ENCODE data around the gene INTS1.
"Not testable (repeated sequence)": the region's sequence is repeated elsewhere in the genome, so short reads cannot be mapped to it uniquely, and the experiment has no call there.

Gene INTS1

DNA sequence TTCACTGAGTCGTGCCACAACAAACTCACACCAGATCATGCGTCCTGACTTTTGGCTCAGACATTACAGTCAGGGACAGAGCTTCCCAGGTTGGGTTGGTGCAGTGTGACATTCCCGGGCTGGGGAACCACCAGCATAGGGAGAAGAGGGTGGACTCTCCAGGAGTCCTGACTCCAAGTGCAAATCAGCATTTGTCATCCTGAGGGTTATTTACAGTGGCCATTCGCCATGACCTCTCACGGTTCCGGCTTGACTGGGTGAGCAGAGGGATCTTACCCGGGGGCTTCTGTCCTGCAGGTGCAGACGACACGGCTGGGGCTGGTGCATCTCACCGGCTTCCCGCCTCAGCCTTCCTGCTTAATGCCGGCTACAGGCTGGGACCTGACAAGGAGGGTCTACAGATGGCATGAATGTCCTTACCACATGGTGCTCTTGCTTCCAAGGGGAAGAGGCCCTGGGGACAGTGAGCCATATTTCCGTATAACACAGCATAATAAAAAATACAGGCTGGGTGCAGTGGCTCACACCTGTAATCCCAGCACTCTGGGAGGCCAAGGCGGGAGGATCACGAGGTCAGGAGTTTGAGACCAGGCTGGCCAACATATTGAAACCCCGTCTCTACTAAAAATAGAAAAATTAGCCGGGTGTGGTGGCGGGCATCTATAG is 12.5 kb upstream of the INTS1 start:
- DNase-seq, result no peak
- no peaks in the 10 kb centered on the region for H3K9me2 ChIP-seq (replicated peaks; ENCODE audit: insufficient read depth, low read length)
- H3K4me1 ChIP-seq (ENCODE audit: low read length), result peaks cover 7% of the 10 kb centered on the region
- no peak overlapping the region for H3K4me2 ChIP-seq (ENCODE audit: low read depth, low read length)
- H3K9me3 ChIP-seq (replicated peaks; ENCODE audit: insufficient read depth, low read length), result no peaks in the 10 kb centered on the region
- no peak overlapping the region for H3K27ac ChIP-seq (ENCODE audit: low read length)
- no peak overlapping the region for H3K9ac ChIP-seq (ENCODE audit: low read length)
- no peaks in the 10 kb centered on the region for H3F3A ChIP-seq (ENCODE audit: insufficient read depth, low read length)
- H2AFZ ChIP-seq (ENCODE audit: low read length), result no peak overlapping the region
- TF ChIP-seq, protein P1, sequence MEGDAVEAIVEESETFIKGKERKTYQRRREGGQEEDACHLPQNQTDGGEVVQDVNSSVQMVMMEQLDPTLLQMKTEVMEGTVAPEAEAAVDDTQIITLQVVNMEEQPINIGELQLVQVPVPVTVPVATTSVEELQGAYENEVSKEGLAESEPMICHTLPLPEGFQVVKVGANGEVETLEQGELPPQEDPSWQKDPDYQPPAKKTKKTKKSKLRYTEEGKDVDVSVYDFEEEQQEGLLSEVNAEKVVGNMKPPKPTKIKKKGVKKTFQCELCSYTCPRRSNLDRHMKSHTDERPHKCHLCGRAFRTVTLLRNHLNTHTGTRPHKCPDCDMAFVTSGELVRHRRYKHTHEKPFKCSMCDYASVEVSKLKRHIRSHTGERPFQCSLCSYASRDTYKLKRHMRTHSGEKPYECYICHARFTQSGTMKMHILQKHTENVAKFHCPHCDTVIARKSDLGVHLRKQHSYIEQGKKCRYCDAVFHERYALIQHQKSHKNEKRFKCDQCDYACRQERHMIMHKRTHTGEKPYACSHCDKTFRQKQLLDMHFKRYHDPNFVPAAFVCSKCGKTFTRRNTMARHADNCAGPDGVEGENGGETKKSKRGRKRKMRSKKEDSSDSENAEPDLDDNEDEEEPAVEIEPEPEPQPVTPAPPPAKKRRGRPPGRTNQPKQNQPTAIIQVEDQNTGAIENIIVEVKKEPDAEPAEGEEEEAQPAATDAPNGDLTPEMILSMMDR (IDR thresholded peaks at IDR 0.05; ENCODE audit: low read length), result no peak
- TF ChIP-seq EZH2 (optimal IDR thresholded peaks at IDR 0.05; ENCODE audit: low read depth, low read length), result no peak
- no peak for TF ChIP-seq EZH2phosphoT487 (IDR thresholded peaks at IDR 0.05; ENCODE audit: low read length)
- no peaks in the 10 kb centered on the region for H4K20me1 ChIP-seq (ENCODE audit: insufficient read depth, low read length)
- H3K36me3 ChIP-seq (replicated peaks; ENCODE audit: insufficient read depth, low read length), result no peaks in the 10 kb centered on the region
- H3K79me2 ChIP-seq (ENCODE audit: low read length), result no peaks in the 10 kb centered on the region
- H3K27me3 ChIP-seq (replicated peaks; ENCODE audit: insufficient read depth, low read length), result peaks cover 52% of the 10 kb centered on the region
- no peak overlapping the region for H3K4me3 ChIP-seq (ENCODE audit: low read length)

DNA sequence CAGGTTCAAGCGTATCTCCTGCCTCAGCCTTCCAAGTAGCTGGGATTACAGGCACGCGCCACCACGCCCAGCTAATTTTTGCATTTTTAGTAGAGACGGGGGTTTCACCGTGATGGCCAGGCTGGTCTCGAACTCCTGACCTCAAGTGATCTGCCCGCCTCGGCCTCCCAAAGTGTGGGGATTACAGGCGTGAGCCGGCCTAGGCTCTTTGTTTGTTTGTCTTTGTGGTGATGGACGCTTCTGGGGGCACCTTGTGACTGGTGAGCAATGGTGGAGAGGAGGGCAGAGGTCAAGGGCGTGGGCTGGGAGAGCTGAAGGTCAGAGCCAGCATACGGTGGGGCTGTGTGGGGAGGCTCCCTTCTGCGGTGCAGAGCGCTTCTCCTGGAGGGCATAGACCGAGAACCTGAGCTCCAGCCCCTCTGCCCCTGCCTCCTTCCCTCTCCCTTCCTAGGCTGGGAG is 11.3 kb upstream of the INTS1 start:
- H4K20me1 ChIP-seq (ENCODE audit: insufficient read depth, low read length); H3K9me3 ChIP-seq (replicated peaks; ENCODE audit: insufficient read depth, low read length); H3K9ac ChIP-seq (ENCODE audit: low read length); H3K79me2 ChIP-seq (ENCODE audit: low read length); H3K27ac ChIP-seq (ENCODE audit: low read length); DNase-seq; H3F3A ChIP-seq (ENCODE audit: insufficient read depth, low read length); H2AFZ ChIP-seq (ENCODE audit: low read length); H3K9me2 ChIP-seq (replicated peaks; ENCODE audit: insufficient read depth, low read length); H3K4me1 ChIP-seq (ENCODE audit: low read length); H3K4me2 ChIP-seq (ENCODE audit: low read depth, low read length); H3K36me3 ChIP-seq (replicated peaks; ENCODE audit: insufficient read depth, low read length); H3K4me3 ChIP-seq (ENCODE audit: low read length): not testable (repeated sequence)
- peaks cover 56% of the 10 kb centered on the region for H3K27me3 ChIP-seq (replicated peaks; ENCODE audit: insufficient read depth, low read length)

- H3K9ac ChIP-seq (ENCODE audit: low read length), result no peak overlapping the region
- no peaks in the 10 kb centered on the region for H4K20me1 ChIP-seq (ENCODE audit: insufficient read depth, low read length)
- DNase-seq, result no peak
- H3K4me3 ChIP-seq (ENCODE audit: low read length), result no peak overlapping the region
- H3K79me2 ChIP-seq (ENCODE audit: low read length), result no peaks in the 10 kb centered on the region
- TF ChIP-seq, protein P1 (IDR thresholded peaks at IDR 0.05; ENCODE audit: low read length), result no peak
- TF ChIP-seq EZH2 (optimal IDR thresholded peaks at IDR 0.05; ENCODE audit: low read depth, low read length), result no peak
- H3F3A ChIP-seq (ENCODE audit: insufficient read depth, low read length), result no peaks in the 10 kb centered on the region
- peaks cover 52% of the 10 kb centered on the region for H3K27me3 ChIP-seq (replicated peaks; ENCODE audit: insufficient read depth, low read length)
- H3K4me2 ChIP-seq (ENCODE audit: low read depth, low read length), result no peak overlapping the region
- no peaks in the 10 kb centered on the region for H3K36me3 ChIP-seq (replicated peaks; ENCODE audit: insufficient read depth, low read length)
- H3K4me1 ChIP-seq (ENCODE audit: low read length), result peaks cover 7% of the 10 kb centered on the region
- H3K9me2 ChIP-seq (replicated peaks; ENCODE audit: insufficient read depth, low read length), result no peaks in the 10 kb centered on the region
- H2AFZ ChIP-seq (ENCODE audit: low read length), result no peak overlapping the region
- H3K27ac ChIP-seq (ENCODE audit: low read length), result no peak overlapping the region
- no peaks in the 10 kb centered on the region for H3K9me3 ChIP-seq (replicated peaks; ENCODE audit: insufficient read depth, low read length)
Measured at GRCh38 chr7:1514995-1515401, 10.8 kb upstream of the INTS1 start.

- no peak for DNase-seq
- no peak overlapping the region for H3K4me2 ChIP-seq (ENCODE audit: low read depth, low read length)
- no peaks in the 10 kb centered on the region for H3K36me3 ChIP-seq (replicated peaks; ENCODE audit: insufficient read depth, low read length)
- no peaks in the 10 kb centered on the region for H3K9me3 ChIP-seq (replicated peaks; ENCODE audit: insufficient read depth, low read length)
- no peak overlapping the region for H3K9ac ChIP-seq (ENCODE audit: low read length)
- no peak overlapping the region for H2AFZ ChIP-seq (ENCODE audit: low read length)
- H3K27me3 ChIP-seq (replicated peaks; ENCODE audit: insufficient read depth, low read length), result peaks cover 46% of the 10 kb centered on the region
- no peaks in the 10 kb centered on the region for H4K20me1 ChIP-seq (ENCODE audit: insufficient read depth, low read length)
- no peak for TF ChIP-seq EZH2phosphoT487 (IDR thresholded peaks at IDR 0.05; ENCODE audit: low read length)
- H3K4me3 ChIP-seq (ENCODE audit: low read length), result no peak overlapping the region
- peaks cover 7% of the 10 kb centered on the region for H3K4me1 ChIP-seq (ENCODE audit: low read length)
- no peaks in the 10 kb centered on the region for H3K9me2 ChIP-seq (replicated peaks; ENCODE audit: insufficient read depth, low read length)
- H3K79me2 ChIP-seq (ENCODE audit: low read length), result no peaks in the 10 kb centered on the region
- no peak overlapping the region for H3K27ac ChIP-seq (ENCODE audit: low read length)
- no peaks in the 10 kb centered on the region for H3F3A ChIP-seq (ENCODE audit: insufficient read depth, low read length)
Measured at GRCh38 chr7:1514407-1514806, 10.2 kb upstream of the INTS1 start.

All from MM.1S (cell line).